ENCODE measurements around the gene AGTRAP.

DNA sequence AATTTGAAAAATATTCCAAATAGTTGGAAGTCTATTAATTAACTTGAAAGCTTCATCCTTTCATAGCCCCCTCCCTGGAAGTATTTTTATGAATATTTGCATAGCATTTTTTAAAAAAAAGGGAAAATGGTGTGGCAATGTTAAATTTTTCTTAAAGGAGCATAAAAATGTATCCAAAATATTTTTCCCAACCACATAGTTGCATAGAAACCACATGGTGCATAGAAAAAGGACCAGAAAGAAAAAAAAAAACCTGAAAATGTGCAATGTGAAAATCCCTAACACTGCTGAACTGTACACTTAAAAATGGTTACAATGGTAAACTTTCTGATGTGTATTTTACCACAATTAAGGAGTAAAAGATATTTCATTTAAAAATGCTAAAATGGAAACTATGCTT, 34.1 kb downstream of the AGTRAP start:
- no peak for TF ChIP-seq TAF1 (IDR thresholded peaks at IDR 0.05; ENCODE audit: borderline replicate concordance, insufficient read depth, low read length)
- TF ChIP-seq POLR2AphosphoS5 (IDR thresholded peaks at IDR 0.05; ENCODE audit: low read depth, low read length): no peak
- no peak for TF ChIP-seq REST (IDR thresholded peaks at IDR 0.05; ENCODE audit: insufficient read depth in 1 of 2, low read depth in 2 of 2, low read length in 2 of 2)
- TF ChIP-seq FOXP2 (optimal IDR thresholded peaks at IDR 0.05; ENCODE audit: borderline replicate concordance, extremely low read depth, extremely low read length, insufficient read depth): no peak

Data from PFSK-1 (cell line).